AG20443 (cell line): Measurements from ENCODE around the gene AGPAT4.
A peak's percentile ranks its signal among the peaks of the same experiment; 100 is the strongest.
"Not testable (repeated sequence)": the region's sequence is repeated elsewhere in the genome, so short reads cannot be mapped to it uniquely, and the experiment has no call there.

Source experiments
- DNase-seq: peaks from one replicate; pipeline ENCODE4 v3.0.0; 2012; ENCODE audit warnings: low spot score, mixed read lengths

The AGPAT4 gene

DNA sequence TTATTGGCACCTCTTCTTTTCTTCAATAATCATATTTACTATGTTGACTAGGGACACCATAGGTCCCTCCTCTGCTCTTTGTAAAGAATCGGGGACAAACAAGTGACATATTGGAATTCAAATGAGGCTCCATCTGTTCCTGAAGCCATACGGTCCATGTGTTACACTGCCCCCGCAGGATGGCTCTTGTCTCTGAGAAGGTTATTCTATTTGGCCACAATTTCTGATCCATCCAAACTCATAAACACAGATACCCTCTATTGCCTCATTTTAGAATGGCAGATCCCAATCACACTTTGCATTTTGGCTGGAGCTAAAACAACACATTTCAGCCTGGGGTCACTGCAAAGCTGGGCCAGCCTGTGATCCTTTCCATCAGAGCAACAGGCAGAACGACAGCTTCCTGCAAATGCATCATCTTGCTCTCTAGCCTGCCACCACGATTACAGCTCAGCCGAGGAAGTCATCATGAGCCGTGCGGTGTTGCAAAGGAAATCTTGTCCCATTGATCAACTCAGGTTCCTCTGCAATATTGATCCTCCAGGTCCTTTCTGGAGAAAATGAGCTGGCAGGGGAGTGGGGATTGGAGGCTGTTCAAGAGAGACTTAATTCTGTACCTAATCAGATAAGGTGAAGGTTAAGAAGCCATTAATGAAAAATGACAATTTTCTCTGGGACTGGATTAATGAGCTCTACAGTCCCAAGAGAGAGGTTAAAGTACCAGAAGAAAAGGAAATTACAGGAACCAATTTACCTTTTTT lies 73.1 kb downstream of the AGPAT4 start:
- no peak for DNase-seq

DNA sequence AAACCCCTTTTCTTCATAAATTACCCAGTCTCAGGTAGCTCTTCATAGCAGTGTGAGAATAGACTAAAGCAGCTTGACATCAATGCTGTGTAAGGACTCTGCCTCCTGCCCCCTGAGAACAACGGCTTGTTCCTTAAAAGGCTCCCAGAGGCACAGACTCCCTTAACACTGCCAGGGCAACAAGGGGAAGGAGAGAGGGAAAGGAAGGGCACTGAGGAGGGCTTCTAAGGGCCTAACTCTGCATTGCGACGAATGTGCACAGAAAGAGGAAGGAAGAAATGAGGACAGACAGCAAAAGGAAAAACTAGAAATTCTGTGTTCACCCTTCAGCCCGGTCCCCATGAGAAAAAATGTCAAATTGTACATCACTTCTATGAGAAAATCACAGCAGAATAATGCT lies 74.0 kb downstream of the AGPAT4 start:
- no peak for DNase-seq

DNA sequence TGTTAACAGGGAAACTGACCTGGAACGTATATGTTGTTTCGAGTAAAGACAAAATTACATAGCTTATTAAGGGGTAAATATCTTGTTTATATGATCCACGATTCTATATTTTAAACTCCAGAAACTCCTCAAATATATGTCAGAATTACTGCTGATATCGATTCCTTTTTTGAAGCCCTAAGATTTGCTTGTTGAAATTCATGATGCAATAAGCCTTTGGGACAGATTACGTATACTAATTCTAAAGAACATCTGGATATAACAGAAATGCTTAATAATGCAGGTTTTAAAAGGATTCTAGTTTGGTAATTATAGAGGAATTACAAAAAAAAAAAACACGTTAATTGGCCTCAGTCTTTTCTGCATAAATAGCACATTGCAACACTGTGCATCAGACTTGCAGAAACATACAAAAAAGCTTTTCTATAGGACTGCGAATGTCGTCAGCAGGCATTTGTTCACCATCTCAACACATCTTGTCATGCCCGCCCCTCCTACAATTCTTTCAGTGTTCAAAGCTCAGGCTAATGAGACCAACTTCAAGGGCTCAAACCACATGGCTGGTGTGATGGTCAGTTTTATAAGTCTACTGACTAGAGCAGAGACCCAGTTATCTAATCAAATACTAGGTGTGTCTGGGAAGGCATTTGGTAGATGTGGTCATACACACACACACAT lies 74.9 kb downstream of the AGPAT4 start:
- DNase-seq = no peak

DNA sequence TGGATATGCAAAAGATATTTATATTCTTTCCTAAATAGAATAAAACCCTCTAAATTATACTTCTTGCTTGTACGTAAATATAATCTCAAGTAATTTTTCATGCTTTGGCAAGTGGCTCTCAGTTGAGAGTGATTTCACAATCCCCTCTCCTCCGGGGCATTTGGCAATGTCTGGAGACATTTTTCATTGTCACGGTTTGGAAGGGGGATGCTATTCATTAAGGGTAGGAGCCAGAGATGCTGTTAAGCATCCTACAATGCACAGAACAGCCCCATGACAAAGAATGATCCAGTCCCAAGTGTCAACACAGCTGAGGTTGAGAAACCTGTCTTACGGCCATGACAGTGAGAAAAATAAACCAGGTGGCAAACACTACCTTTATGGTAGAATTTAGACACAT lies 75.7 kb downstream of the AGPAT4 start:
- DNase-seq = peak; percentile 43

DNA sequence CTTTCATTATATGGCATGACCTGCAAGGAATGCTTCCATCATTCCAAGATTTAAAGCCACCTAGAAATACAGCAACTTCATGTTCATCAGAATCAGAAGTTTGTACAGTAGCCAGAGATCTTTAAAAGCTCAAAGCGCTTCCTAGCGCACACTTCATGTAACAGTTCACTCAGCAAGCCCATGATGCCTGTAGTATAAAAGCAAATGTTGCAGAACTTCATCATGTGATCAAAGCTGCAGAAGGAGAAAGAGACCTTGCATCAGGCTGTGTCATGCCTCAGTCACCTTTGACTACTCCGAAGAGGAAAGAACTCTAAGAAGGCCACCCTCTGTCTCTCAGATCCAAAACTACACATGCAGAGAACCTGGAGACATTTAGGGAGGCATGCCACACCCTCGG lies 78.5 kb downstream of the AGPAT4 start:
- DNase-seq = no peak

DNA sequence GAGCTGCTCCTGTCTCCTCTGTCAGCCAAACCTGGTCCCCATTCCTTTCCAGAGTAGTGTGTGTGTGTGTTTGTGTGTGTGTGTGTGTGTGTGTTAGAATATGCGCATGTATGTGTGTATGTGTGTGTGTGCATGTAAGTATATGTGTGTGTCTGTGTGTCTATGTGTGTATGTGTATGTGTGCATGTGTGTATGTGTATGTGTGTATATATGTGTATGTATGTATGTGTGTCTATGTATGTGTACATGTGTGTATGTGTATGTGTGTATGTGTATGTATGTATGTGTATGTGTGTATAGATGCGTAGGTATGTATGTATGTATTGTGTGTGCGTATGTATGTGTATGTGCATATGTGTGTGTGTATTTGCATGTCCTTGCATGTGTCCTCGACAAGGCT lies 79.5 kb downstream of the AGPAT4 start:
- DNase-seq = no peak

DNA sequence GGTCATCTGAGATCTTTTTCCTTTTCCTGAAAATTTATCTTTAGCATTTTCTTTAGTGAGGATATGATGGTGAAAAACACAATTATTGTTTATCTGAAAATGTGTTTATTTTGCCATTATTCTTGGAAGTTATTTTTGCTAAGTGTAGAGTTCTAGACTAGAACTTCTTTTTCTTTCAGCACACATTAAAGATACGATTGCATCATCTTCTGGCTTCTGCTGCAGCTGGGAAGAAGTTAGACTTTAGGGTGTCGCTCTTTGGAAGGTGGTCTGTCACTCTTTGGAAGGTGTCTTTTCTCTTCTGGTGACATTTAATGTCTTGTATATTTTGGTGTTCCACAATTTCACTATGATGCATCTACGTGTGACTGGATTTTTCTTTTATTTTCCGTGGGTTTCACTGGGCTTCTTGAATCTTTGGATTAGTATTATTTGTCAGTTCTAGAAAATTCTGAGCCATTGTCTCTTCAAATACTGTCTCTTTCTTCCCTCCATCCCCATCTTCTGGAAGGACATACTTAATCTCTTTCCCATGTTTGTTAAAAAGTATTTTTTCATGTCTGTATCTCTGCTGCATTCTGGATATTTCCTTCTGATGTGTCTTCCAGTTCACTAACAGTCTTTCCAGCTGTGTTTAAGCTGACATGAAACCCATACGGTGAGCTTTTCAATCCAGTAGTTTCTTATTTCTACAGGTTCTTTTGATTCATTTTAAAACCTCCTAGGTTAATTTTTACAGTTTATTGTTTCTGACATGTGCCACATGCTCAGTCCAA lies 81.0 kb downstream of the AGPAT4 start:
- DNase-seq = no peak

DNA sequence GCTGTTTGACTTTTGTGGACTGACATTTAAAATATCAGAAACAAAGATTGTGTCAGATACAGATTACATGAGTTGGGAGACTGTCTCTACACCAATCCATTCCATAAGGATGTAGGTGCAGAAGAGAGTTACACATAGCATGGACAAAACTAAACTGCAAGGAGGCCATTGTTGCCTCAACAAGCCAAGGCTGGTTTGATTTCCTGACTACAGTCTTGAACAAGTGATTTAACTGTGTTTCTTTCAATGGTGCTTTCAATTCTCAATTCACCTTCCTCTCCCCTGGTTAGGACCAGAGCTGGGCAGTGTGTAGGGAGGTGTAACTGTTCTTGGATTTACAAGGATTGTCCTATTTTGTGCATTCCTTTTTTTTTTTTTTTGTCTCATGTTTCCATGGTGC lies 82.2 kb downstream of the AGPAT4 start:
- DNase-seq = no peak

DNA sequence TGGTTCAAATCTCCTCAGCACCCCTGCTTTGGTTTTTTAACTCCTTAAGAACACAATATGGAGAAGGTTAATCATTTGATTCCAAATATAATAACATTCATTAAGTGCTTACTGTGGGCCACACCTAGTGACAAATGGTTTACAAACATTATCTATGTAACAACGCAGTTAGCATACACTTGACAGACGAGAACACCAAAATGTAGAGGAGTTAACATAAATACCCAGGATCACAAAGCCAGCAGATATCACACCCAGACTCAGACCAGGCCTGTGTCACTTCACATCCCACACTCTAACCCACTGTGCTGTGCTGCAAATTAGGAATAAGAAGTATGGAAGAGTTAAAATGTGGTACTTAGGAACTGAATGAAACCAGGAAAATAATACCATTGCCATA lies 82.9 kb downstream of the AGPAT4 start:
- DNase-seq = no peak

DNA sequence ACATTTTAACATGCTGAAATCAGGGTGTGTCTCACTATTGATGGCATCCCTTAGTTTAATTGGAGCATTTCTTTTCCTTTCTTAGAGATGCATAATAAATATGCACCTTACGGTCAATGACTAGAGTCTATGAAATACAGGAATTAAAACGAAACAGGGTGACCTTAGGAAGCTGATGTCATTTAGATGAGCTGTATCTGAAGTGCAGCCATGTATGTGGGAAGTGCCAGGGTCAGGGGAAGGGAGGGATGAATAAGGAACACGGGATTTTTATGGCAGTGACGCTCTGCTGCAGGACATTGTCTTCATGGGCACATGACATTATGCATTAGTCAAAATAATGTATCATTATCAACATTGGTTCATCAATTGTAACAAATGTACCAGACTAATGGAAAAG lies 84.0 kb downstream of the AGPAT4 start:
- DNase-seq = no peak

DNA sequence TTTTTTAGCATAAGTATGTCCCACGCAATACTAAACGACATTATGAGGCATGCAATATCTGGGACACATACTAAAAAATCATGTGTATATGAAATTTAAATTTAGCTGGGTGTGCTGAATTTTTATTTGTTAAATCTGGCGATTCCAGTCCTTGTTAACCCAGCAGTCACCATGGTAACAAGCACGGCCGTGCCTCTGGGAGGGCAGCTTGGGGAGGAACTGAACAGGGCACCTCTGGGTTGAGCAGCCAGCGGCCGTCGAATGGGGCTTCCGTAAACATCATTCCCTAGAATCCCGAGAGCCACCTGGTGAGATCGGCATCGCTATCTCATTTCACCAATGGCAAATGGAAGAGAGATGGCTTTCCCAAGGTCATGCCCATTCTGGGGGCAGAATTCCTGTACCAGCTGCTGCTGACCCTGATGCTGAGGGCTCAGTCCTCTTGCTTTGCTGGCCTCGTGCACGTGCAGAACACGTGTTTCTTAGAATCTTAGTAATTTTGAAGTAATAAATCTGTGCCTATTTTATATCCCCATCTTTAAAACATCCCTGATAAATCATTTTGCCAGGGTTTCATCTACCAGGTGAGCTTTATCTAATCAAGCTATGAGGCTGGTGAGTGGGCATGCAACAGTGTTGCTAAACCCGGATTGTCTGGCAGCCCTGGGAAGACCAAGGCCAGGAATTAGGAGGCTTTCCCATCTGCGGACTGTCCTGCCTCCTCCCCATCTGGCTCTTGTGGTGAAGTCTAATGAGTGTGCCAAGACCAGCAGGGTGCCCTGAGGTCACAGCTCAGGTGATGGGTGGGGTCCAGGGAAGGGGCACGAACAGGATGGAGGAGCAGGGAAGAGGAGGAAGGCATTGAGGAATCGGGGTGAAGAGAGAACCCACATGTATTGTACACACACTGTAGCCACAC lies 85.1 kb downstream of the AGPAT4 start:
- DNase-seq = no peak

DNA sequence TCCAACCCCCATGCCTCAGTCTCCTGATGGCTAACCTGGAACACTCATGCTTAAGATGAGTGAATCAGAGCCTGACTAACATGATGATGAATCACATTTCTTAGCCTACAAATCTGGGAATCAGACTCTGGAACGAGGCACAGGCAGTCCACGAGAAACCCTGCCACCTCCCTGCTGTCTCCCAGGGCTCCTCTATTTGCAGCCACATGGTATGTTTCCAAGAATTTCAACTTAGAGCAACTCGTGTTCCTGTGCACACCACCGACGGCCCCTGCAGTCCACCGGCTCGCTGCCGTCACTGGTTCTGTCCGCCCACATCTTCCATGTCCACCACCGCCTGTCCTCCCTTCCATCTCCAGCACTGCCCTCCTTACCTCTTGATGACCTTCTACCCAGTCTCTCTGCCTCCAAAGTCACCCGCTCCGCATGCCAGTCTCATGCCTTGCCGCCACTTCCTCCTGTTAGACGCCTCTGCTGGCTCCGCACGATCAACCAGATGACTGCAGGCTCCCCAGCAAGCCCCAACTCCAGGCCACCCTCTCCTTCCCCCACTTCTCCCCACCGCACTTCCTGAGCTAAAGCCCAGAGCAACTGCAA lies 87.6 kb downstream of the AGPAT4 start:
- DNase-seq = peak; percentile 86

DNA sequence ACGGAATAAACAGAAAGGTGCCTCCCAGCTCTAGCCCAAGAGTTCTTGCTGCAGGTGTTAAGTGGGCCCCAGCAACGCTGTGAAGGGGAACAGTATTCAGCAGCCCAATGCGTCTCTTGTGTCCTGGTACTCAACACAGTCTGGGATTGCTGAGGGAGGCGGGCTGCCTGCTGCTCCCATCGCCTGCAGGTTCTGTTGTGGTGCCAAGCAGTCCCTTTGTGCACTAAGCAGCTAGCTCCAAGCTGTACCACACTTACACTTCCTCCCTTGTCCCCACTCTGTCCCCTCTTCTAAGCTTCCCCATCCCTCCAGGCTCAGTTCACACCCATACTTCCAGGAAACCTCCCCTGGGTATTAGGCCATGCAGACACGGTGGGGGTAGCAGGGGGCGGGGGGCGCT lies 92.7 kb downstream of the AGPAT4 start:
- no peak for DNase-seq

DNA sequence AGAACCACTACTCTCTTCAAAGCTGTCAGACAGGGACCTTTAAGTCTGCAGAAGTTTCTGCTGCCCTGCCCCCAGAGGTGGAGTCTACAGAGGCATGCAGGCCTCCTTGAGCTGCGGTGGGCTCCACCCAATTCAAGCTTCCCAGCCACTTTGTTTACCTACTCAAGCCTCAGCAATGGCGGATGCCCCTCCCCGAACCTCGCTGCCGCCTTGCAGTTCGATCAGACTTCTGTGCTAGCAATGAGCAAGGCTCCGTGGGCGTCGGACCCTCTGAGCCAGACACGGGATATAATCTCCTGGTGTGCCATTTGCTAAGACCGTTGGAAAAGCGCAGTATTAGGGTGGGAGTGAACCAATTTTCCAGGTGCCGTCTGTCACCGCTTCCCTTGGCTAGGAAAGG lies 95.7 kb downstream of the AGPAT4 start:
- not testable (repeated sequence) for DNase-seq

DNA sequence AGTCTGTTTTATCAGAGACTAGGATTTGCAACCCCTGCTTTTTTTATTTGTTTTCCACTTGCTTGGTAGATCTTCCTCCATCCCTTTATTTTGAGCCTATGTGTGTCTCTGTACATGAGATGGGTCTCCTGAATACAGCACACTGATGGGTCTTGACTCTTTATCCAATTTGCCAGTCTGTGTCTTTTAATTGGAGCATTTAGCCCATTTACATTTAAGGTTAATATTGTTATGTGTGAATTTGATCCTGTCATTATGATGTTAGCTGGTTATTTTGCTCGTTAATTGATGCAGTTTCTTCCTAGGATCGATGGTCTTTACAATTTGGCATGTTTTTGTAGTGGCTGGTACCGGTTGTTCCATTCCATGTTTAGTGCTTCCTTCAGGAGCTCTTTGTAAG lies 97.4 kb downstream of the AGPAT4 start:
- DNase-seq = not testable (repeated sequence)

DNA sequence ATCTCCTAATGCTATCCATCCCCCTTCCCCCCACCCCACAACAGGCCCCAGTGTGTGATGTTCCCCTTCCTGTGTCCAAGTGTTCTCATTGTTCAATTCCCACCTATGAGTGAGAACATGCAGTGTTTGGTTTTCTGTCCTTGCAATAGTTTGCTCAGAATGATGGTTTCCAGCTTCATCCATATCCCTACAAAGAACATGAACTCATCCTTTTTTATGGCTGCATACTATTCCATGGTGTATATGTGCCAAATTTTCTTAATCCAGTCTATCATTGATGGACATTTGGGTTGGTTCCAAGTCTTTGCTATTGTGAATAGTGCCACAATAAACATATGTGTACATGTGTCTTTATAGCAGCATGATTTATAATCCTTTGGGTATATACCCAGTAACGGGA lies 101.1 kb downstream of the AGPAT4 start:
- DNase-seq = not testable (repeated sequence)

DNA sequence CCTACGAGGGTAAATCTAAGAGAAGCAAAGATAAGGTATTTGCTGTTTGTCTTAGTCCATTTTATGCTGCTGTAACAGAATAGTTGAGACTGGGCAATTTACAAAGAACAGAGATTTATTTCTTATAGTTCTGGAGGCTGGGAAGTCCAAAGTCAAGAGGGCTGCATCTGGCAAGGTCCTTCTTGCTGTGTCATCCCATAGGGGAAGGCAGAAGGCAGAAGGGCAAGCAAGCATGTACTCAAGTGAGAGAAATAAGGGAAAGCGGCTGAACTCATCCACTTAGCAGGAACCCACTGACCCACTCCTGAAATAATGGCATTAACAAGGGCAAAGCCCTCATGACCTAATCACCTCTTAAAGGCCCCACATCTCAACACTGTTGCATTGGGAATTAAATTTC lies 102.7 kb downstream of the AGPAT4 start:
- no peak for DNase-seq

DNA sequence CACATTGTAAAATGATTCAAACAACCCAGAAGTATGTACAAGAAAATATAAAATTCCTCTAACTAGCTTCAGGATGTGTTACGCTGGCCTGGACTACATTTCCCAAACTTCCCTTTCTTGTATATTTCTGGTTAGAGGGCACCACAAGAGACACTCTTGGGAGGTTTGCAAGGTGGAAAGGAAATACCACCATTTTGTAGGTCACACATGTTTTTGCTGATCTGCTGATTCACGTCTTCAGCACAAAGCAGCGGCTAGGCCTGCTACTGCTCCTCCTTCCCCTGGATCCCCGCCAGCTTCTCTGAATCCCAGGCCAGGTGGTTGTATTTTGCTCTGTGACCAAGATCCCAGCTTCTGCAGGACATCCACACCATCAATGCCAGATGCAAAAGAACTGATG lies 104.2 kb downstream of the AGPAT4 start:
- peak; percentile 31 for DNase-seq

DNA sequence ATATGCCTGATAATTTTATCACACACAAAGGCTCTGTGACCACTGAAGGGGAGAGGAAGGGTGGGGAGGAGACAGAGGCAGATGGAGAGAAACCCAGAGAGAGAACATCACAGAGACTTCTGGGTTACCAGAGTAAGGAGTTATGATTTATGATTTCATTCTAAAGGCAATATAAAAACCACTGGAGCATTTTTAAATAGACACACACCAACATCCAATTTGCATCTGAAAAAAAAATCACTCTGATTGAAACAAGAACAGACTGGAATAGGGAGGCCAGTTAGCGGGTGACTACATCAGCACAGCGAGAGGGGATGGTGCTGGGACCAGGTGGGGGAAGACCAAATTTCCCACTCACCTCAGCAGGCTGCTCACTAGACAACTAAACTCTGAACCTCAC lies 104.8 kb downstream of the AGPAT4 start:
- no peak for DNase-seq

DNA sequence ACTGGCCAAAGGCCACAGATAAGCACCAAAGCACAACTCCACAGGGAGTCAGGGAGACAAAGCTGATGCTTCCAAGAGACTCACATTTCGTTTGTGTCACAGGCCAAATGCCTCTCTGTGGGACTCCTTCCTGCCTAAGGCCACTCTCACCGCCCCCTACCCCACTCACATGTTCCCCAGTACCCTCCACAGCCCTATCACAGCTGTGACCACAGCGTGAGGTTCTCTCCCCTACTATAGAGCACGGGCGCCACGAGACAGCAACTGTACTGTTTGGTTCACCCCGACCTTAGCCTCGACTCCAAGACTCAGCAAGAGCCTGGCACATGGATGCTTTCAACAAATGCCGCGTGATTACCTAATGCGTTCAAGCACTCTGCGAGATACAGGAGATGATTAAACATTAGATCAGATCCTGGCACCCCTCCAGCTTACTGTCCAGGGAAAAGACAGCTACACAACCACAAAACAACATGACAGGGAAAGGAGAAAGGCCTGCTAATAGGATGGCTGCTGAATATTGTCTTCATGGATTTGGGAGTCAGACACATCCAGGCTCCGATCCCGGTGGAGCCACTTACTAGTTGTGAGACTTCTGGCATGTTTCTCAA lies 105.5 kb downstream of the AGPAT4 start:
- peak; percentile 77 for DNase-seq

DNA sequence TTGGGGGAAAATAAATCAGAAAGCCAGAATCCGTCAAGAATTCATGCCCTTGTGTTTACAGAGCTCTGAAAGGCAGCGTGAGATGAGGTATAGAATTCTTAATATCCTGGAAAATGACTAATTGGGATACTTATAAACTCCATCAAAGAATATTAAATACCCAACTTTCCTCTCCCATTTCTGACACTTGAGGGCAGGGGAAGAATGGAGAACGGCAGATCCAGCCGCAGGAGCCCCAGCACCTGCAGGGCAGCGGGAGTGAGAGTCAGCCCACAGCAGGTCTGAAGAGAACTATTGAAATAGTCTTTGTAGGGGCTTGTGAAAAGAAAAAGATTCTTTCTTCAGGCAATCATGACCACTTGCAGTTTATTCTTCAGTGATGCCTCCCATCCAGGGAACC lies 107.2 kb downstream of the AGPAT4 start:
- DNase-seq = no peak
